Renal cortical epithelial cell (primary cell): Measurements from ENCODE around the gene ACOX1. TPM values are rescaled to one million over a fixed set of nuclear protein-coding genes. Genes with fewer than 3 reads are reported as not detected.

Experiments
- DNase-seq: peaks from one replicate; pipeline ENCODE4 v3.0.0-alpha.2; 2011; ENCODE audit warnings: low read depth
- total RNA-seq: library from RNA; depleted of rRNA; stranded (reverse); fragments of >200 nt; gene quantifications from 2 replicates; pipeline ENCODE4 v1.2.3, GENCODE V29; 2014

The ACOX1 gene
- 96.4 and 104 TPM in 2 replicates for total RNA-seq

DNA sequence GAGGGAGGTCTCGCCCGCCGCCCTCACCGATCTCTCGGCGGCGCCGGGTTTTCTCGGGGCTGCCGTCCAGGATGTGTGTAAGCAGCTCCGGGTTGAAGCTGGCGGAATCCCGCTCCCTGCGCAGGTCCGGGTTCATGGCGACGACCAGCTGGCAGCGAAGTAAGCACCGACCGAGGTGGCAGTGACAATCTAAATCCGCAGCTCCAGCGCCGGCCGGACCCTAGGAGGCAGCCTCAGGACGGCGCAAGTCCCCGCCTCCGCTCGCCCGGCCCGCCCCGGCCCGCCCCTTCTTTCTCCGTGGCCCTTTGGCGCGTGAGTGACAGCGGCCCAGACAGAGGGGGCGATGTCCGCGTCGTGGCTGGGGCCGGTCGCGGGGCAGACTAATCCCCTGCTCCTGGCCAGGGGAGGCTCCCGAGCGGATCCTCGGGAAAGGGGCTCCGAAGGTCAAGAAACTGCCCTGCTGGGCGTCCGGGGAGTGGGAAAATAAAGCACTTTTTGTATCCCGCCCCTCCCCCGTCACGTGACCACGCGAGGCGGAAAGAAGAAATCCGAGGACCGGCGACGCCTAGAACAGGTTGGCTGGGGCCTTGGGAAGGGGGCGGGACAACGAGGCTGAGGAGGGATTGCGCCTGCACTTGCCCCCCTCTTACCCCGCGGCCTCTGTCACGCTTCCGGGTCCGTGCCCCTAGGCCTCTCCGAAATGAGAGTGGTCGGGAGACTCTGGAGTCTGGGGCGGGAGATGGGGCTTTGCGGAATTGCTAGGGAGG is at the start of gene ACOX1, which contains the start of gene TEN1:
TSS of gene ACOX1 (minus strand) at position 229 of the 767 bp plus-strand sequence. CDS start at position 136, 93 bp downstream.
TSS of gene TEN1 (plus strand) at position 303 of the 767 bp plus-strand sequence. CDS start 6,953 bp downstream, outside the sequence.
- peak; percentile 89 for DNase-seq

GRCh38 chr17:76027159-76027839 is 48.3 kb upstream of the ACOX1 start, which contains the start of gene EVPL:
Gene EVPL (minus strand): TSS chr17:76027306. CDS start chr17:76027198, 108 bp downstream.
- peak; percentile 53 for DNase-seq

GRCh38 chr17:76026714-76027158 is 47.8 kb upstream of the ACOX1 start:
- DNase-seq: no peak

- no peak for DNase-seq
These were observed 46.3 kb upstream of the ACOX1 start for GRCh38 chr17:76025294-76025693.

DNA sequence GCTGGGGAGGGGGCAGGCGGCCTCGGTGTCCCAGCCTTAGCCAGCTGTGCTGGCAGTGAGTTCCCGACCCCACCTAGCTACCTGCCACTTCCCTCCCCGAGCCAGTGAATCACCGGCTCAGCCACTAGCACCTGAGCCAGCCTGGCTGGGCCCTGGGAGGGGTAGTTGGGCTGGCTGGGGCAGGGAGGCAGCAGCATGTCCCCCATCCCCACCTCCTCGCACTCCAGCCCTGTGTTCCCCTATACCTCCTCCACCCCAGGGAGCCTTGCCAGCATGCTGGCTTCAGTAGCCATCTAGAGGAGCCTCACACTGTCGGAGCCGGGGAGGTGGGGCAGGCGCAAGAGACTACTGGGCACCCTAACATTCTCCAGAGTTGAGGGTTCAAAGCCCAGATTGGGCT is 45.4 kb upstream of the ACOX1 start:
- no peak for DNase-seq

DNA sequence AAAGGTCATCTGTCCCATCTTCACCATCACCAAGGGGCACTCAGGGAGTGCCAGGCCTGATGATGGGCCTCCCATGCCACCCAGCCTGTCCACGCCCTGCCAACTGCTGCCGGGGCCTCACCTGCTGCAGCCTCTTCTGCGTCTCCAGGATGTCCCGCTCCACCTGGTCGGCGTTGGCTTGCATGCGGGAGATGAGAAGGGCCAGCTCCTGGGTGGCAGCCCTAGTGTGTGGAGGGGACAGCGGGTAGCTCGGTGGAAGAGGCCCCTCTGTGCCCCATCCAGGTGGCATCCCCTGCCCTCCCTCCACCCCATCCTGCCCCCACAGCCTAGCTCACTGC is 44.9 kb upstream of the ACOX1 start:
- DNase-seq: no peak

- DNase-seq: no peak
These were observed 44.3 kb upstream of the ACOX1 start for GRCh38 chr17:76022973-76023899.

- DNase-seq: no peak
These were observed 43.3 kb upstream of the ACOX1 start for GRCh38 chr17:76022285-76022684.

- DNase-seq: no peak
These were observed 41.0 kb upstream of the ACOX1 start for GRCh38 chr17:76019833-76020467.

GRCh38 chr17:76018801-76019200 is 39.8 kb upstream of the ACOX1 start:
- no peak for DNase-seq

DNA sequence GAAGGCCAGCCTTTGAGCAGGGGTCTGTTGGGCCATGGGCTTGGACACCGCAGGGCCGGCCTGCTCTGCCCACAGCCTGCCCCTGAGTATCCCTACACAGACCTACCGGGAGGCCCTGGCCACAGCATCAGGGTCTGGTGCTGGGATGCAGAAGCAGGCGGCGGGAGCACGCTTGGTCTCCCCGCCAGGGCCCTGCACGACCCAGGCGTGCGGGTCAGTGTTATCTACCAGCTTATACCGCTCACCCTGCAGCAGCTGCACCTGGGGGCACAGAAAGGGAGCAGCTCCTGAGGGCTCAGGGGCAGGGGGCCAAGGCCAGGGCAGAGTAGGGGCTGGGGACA is 39.3 kb upstream of the ACOX1 start:
- no peak for DNase-seq

DNA sequence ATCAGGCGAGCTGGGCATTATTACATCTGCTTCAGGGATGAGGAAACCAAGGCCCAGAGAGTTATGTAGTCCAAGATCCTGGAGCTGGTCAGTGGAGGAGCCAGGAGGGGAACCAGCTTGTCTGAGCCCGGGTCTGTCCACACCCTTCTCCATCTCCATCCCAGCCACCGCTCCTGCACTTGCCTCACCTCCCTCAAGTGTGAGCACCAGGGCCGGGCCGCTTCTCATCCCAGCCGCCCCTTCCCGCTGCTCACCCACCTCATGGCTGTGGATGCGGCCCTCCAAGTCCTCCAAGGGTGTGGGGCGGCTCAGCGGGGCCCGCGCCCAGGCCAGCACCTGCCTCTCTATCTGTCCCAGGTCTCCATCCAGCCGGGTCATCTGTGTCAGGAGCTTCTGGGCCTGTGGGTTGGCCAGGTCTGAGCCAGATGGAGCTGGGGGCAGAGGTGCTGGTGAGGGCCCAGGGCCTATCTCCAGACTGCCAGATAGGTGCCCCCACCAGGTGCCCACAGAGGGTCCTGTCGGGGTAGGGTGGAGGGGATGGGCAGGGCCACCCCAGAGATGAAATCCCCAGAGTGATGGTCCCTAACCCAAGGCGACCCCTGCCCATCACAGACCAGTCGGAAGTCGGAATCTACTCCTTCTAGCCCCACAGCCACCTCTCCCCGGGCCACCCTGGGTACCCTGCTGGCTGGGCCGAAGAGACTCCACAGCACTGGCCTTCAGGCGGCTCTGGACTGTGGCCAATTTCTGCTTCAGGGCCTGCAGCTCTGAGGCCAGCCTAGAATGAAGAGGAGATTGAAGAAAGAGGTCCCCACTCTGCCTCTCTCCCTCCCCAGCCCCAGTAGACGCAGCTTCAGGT is 38.7 kb upstream of the ACOX1 start:
- DNase-seq: no peak

DNA sequence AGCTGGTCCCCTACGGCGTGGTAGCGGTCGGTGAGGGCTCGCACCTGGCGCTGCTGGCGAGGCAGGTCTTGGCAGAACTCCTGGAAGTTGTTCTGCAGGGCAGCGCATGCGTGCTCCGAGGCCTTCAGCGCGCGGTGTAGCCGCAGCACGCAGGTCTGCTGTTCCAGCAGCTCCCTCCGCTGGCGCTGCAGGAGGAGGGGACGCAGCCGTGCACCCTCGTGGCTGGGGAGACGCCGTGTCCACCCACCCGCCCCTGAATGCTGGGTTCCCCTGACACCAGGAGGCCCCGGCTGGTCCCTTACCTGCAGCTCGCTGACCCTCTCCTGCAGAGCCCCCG is 35.9 kb upstream of the ACOX1 start:
- no peak for DNase-seq

DNA sequence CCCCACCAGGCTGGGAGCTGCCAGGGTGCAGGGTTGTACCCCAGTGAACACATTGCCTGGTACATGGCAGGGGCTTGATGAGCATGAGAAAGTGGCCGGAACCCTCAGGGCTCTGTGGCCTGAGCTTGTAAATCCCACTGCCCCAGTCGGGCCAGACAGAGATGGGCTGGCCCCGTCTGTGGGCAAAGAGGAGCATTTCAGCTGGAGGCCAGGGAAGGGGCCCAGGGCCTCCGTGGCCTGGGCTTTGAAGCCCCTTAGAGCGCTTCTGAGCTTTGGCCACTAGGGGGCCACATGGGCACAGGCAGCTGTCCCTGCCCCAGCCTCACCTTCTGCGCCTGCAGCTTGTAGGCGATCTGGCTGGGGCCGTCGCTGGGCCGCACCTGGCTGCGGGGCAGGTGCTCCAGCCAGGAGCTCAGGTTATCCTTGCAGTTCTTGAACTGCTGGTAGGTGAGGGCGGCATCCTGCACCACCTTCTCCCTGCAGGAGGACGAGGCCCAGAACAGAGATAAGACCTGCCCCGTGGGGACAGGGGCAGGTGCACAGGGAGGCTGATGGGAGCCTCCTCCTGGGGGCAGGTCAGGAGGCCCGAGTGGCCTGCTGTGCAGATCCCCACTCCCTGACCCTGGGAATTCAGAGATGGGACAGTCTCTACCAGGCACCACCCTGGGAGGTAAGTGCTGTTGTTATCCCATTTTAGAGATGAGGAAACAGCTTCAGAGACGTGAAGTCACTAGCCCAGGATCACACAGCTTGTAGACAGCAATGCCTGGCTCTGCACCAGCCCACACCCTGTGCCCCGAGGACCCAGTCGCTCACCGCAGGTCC is 35.3 kb upstream of the ACOX1 start:
- no peak for DNase-seq

DNA sequence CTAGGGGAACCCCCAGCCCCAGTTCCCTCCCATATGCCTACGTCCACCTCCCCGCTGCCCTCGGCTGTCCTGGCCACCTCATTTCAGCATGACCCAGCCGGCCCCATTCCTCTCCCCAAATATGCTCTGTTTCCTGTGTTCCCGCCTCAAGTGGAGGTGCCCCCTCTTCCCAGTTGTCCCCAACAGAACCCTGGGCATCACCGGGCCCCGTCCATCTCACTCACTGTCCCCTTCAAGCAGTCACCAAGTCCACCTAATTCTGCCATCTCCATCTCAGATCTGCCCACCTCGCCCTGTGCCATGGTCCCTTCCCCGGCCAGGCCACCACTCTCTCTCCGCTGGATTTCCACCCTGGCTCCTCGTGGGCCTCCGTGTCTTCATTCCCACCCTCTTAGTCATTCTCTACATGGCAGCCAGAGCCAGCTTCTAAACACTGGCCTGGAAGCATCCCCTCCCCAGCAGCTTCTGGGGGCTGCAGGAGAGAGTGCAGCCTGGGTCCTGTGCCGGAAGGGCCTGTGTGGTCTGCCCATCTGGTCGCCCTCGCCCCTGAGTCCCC is 34.5 kb upstream of the ACOX1 start:
- no peak for DNase-seq

DNA sequence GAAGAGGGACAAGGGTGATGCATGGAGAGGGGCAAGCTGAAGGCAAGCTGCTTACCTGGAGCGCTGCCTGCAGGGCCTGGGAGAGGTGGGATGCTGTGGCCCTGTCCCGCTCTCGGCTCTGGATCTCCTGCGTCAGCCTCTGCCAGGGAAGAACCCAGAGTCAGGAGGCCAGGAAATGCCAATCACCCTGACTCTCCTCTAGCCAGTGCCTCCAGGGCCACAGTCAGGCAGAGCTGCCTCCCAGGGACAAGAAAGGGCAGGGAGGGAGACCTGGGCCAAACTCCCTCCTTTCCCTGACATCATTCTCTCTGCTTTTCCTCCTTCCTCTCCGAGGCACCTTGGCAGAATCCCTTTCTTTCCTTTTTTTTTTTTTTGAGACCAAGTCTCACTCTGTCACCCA is 33.0 kb upstream of the ACOX1 start:
- no peak for DNase-seq

DNA sequence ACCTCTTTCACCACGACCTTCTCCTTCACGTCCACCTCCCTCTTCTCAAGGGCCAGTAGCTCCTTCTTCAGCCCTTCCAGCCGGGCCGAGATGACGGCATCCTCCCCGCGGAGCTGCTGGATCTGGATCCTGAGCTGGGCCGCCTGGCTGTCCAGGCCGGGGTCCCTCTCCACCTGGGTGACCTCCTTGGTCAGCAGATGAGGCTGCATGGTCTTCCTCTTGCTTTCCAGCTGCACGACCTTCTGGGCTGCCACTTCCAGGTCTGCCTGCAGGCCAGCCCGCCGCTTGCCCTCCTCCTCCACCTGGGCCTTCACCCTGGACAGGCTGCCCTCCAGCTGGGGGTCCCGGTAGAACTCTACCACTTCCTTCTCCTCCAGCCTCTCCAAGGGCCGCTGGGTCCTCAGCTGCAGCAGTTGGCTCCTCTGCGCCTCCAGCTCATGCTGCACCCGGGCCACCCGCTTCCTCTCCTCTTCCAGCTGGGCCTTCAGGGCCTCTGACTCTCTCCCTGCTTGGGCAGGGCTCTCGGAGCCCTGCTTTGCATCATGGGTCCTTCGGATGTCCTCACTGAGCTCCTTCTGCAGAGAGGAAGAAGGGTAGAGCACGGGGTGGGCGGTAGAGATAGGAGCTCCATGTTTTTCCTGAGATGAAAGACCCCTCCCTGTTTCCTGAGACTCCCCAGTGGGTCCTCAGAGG is 31.1 kb upstream of the ACOX1 start:
- DNase-seq: no peak

GRCh38 chr17:76009447-76009846 is 30.5 kb upstream of the ACOX1 start:
- DNase-seq: no peak
